ENCODE measurements around the gene GABARAPL2. TPM values are rescaled to one million over a fixed set of nuclear protein-coding genes. Genes with fewer than 3 reads are reported as not detected.

GABARAPL2 gene
- total and polyA plus RNA-seq, 7 donors, result 107 to 215 (median 167) TPM

- H3K27ac ChIP-seq, result no peak overlapping the region
- no peak for ATAC-seq
- peaks cover 21 to 97% of the 10 kb centered on the region in 2 donors for H3K36me3 ChIP-seq (ENCODE audit: insufficient read depth in 1 of 2, low read depth in 1 of 2)
- DNase-seq, result no peak
- TF ChIP-seq CTCF (IDR thresholded peaks at IDR 0.05), result no peak
- H3K9me3 ChIP-seq, result no peaks in the 10 kb centered on the region
- H3K27me3 ChIP-seq (ENCODE audit: insufficient read depth in 3 of 3, low read length in 2 of 3), result no peaks in the 10 kb centered on the region
- H3K4me1 ChIP-seq, result no peaks in the 10 kb centered on the region
- H3K4me3 ChIP-seq, result no peak overlapping the region
- WGBS, 3 donors, result 54 to 77% (median 70%) methylated on average over 1 of the region's 1 CpG
- intact Hi-C loops (cut with DNase I), result no loop called here
These were observed 40.3 kb downstream of the GABARAPL2 start for GRCh38 chr16:75606507-75606906.

GRCh38 chr16:75614066-75614897 is 48.1 kb downstream of the GABARAPL2 start:
- intact Hi-C loops (cut with DNase I), result no loop called here
- no peak for TF ChIP-seq CTCF (IDR thresholded peaks at IDR 0.05)
- ATAC-seq, result no peak
- H3K4me1 ChIP-seq, result no peaks in the 10 kb centered on the region
- H3K4me3 ChIP-seq, result no peak overlapping the region
- no peak for DNase-seq
- H3K27me3 ChIP-seq (ENCODE audit: insufficient read depth in 3 of 3, low read length in 2 of 3), result no peaks in the 10 kb centered on the region
- no peaks in the 10 kb centered on the region for H3K9me3 ChIP-seq
- H3K36me3 ChIP-seq (ENCODE audit: insufficient read depth in 1 of 2, low read depth in 1 of 2), result peaks cover 16 to 100% of the 10 kb centered on the region in 2 donors
- 94 to 98% (median 98%) methylated on average over 4 of the region's 4 CpGs for WGBS, 3 donors
- no peak overlapping the region for H3K27ac ChIP-seq

- DNase-seq (no peak), ATAC-seq (no peak)
- Histone ChIP-seq H3K27ac (no peak overlapping the region), H3K4me3 (no peak overlapping the region), H3K27me3 (ENCODE audit: insufficient read depth in 3 of 3, low read length in 2 of 3) (no peaks in the 10 kb centered on the region), H3K9me3 (no peaks in the 10 kb centered on the region), H3K4me1 (no peaks in the 10 kb centered on the region), H3K36me3 (ENCODE audit: insufficient read depth in 1 of 2, low read depth in 1 of 2) (peaks cover 15 to 100% of the 10 kb centered on the region in 2 donors)
- TF ChIP-seq CTCF (IDR thresholded peaks at IDR 0.05), result no peak
- intact Hi-C loops (cut with DNase I), result no loop called here
- WGBS, 3 donors, result 85 to 98% (median 95%) methylated on average over 2 of the region's 2 CpGs
These were observed 49.4 kb downstream of the GABARAPL2 start for GRCh38 chr16:75615619-75616018.

- intact Hi-C loops (cut with DNase I), result no loop called here
- no peak overlapping the region for H3K27ac ChIP-seq
- H3K36me3 ChIP-seq (ENCODE audit: insufficient read depth in 1 of 2, low read depth in 1 of 2), result peaks cover 15 to 91% of the 10 kb centered on the region in 2 donors
These were observed 50.4 kb downstream of the GABARAPL2 start for GRCh38 chr16:75616521-75617010.

More at GRCh38 chr16:75616521-75617010, 50.4 kb downstream of the GABARAPL2 start:
- ATAC-seq, result no peak
- H3K27me3 ChIP-seq (ENCODE audit: insufficient read depth in 3 of 3, low read length in 2 of 3), result no peaks in the 10 kb centered on the region
- TF ChIP-seq CTCF (IDR thresholded peaks at IDR 0.05), result no peak
- peaks cover 7% of the 10 kb centered on the region for H3K4me1 ChIP-seq
- DNase-seq, result no peak
- WGBS, 3 donors, result 96 to 97% (median 97%) methylated on average over 4 of the region's 4 CpGs
- no peaks in the 10 kb centered on the region for H3K9me3 ChIP-seq
- H3K4me3 ChIP-seq, result no peak overlapping the region

Data from psoas muscle (tissue), 8 donors.